Measurements from ENCODE around the gene MAGEB1. TPM values are rescaled to one million over a fixed set of nuclear protein-coding genes. Genes with fewer than 3 reads are reported as not detected.

MAGEB1 gene
- total RNA-seq, 1 experiment from 2014 or later = not detected

GRCh38 chrX:30230395-30230794, 16.6 kb upstream of the MAGEB1 start, which contains the start of gene MAGEB3:
MAGEB3 (plus strand) TSS chrX:30230657; CDS start chrX:30235925, 5,268 bp downstream.
- Mint-ChIP-seq H3K4me3 (ENCODE audit: unreplicated experiment) (no peak within 1 kb of the TSS), H3K27me3 (ENCODE audit: insufficient read depth, unreplicated experiment) (peaks cover 21% of the 10 kb centered on the region), H3K36me3 (ENCODE audit: insufficient read depth, unreplicated experiment) (no peaks in the 10 kb centered on the region), H3K27ac (ENCODE audit: low read depth, unreplicated experiment) (no peak within 1 kb of the TSS), H3K9me3 (ENCODE audit: unreplicated experiment) (no peaks in the 10 kb centered on the region), H3K4me1 (ENCODE audit: insufficient read depth, unreplicated experiment) (no peaks in the 10 kb centered on the region)
- no TSS peak for BruUV-seq (replicated peaks)
- intact Hi-C loops (cut with micrococcal nuclease) = no loop called here
- no peak for TF ChIP-seq CTCF (IDR thresholded peaks at IDR 0.05; ENCODE audit: unreplicated experiment)
- CTCF ChIA-PET = interaction anchor here (0.7 kb wide), 1 partner anchor 44 kb away, joined by 3 read pairs; no protein-coding TSS in a partner anchor
- DNase-seq (ENCODE audit: unreplicated experiment) = no peak
- POLR2A ChIA-PET = no interaction called here

- Mint-ChIP-seq H3K4me1 (ENCODE audit: insufficient read depth, unreplicated experiment) (no peaks in the 10 kb centered on the region), H3K9me3 (ENCODE audit: unreplicated experiment) (no peaks in the 10 kb centered on the region), H3K4me3 (ENCODE audit: unreplicated experiment) (no peak within 1 kb of the TSS), H3K36me3 (ENCODE audit: insufficient read depth, unreplicated experiment) (no peaks in the 10 kb centered on the region), H3K27me3 (ENCODE audit: insufficient read depth, unreplicated experiment) (peaks cover 43% of the 10 kb centered on the region), H3K27ac (ENCODE audit: low read depth, unreplicated experiment) (no peak within 1 kb of the TSS)
- ChIA-PET POLR2A (no interaction called here), CTCF (no interaction called here)
- BruUV-seq (replicated peaks) = no TSS peak
- TF ChIP-seq CTCF (IDR thresholded peaks at IDR 0.05; ENCODE audit: unreplicated experiment) = no peak
- DNase-seq (ENCODE audit: unreplicated experiment) = no peak
- intact Hi-C loops (cut with micrococcal nuclease) = no loop called here
These were observed 5.1 kb upstream of the MAGEB1 start, which contains the start of gene MAGEB4 for GRCh38 chrX:30241724-30242415. MAGEB4 (plus strand) TSS chrX:30242000; CDS start chrX:30242136, 136 bp downstream.

GRCh38 chrX:30248854-30249253, 1.9 kb downstream of the MAGEB1 start:
- no TSS peak for BruUV-seq (replicated peaks)
- intact Hi-C loops (cut with micrococcal nuclease) = no loop called here
- Mint-ChIP-seq H3K36me3 (ENCODE audit: insufficient read depth, unreplicated experiment) (no peaks in the 10 kb centered on the region), H3K4me3 (ENCODE audit: unreplicated experiment) (no peak overlapping the region), H3K27ac (ENCODE audit: low read depth, unreplicated experiment) (no peak overlapping the region), H3K4me1 (ENCODE audit: insufficient read depth, unreplicated experiment) (no peaks in the 10 kb centered on the region), H3K27me3 (ENCODE audit: insufficient read depth, unreplicated experiment) (peaks cover 24% of the 10 kb centered on the region), H3K9me3 (ENCODE audit: unreplicated experiment) (no peaks in the 10 kb centered on the region)
- ChIA-PET CTCF (interaction anchor here (1.1 kb wide), 1 partner anchor 264 kb away, joined by 4 read pairs; no protein-coding TSS in a partner anchor), POLR2A (no interaction called here)
- DNase-seq (ENCODE audit: unreplicated experiment) = no peak
- TF ChIP-seq CTCF (IDR thresholded peaks at IDR 0.05; ENCODE audit: unreplicated experiment) = no peak

GRCh38 chrX:30253257-30253656, 6.3 kb downstream of the MAGEB1 start:
- Mint-ChIP-seq H3K36me3 (ENCODE audit: insufficient read depth, unreplicated experiment) (no peaks in the 10 kb centered on the region), H3K27ac (ENCODE audit: low read depth, unreplicated experiment) (no peak overlapping the region), H3K4me1 (ENCODE audit: insufficient read depth, unreplicated experiment) (no peaks in the 10 kb centered on the region), H3K27me3 (ENCODE audit: insufficient read depth, unreplicated experiment) (peaks cover 5% of the 10 kb centered on the region), H3K9me3 (ENCODE audit: unreplicated experiment) (no peaks in the 10 kb centered on the region), H3K4me3 (ENCODE audit: unreplicated experiment) (no peak overlapping the region)
- intact Hi-C loops (cut with micrococcal nuclease) = no loop called here
- POLR2A ChIA-PET = no interaction called here
- TF ChIP-seq CTCF (IDR thresholded peaks at IDR 0.05; ENCODE audit: unreplicated experiment) = no peak
- DNase-seq (ENCODE audit: unreplicated experiment) = no peak
- no TSS peak for BruUV-seq (replicated peaks)
- CTCF ChIA-PET = interaction anchor here (0.6 kb wide), 1 partner anchor 14 kb away, joined by 3 read pairs; no protein-coding TSS in a partner anchor

All from MCF 10A (cell line).